Peyer's patch (tissue), 4 donors: ENCODE data around the gene JAZF1. TPM values are rescaled to one million over a fixed set of nuclear protein-coding genes. Genes with fewer than 3 reads are reported as not detected.

ENCODE experiments used
- DNase-seq, 3 donors: peaks; one replicate each; pipeline ENCODE4 v3.0.0-alpha.2; 2017 to 2019
- H3K27ac ChIP-seq, 4 donors: fragments of 200-600 bp; sonication (generic); one replicate each; pipeline ENCODE4 v1.5.1; 2016 to 2019
- H3K27me3 ChIP-seq, 2 donors: fragments of 200-600 bp; sonication (generic); one replicate each; pipeline ENCODE4 v1.5.1; 2019
- H3K36me3 ChIP-seq, 3 donors: fragments of 200-600 bp; sonication (generic); one replicate each; pipeline ENCODE4 v1.5.1; 2016 to 2019
- H3K4me1 ChIP-seq, 4 donors: fragments of 200-600 bp; sonication (generic); one replicate each; pipeline ENCODE4 v1.5.1; 2016 to 2019
- H3K4me3 ChIP-seq, 4 donors: fragments of 200-600 bp; sonication (generic); 1 replicate in 3 of 4; 2 replicates in 1 of 4; pipeline ENCODE4 v1.5.1; 2016 to 2019; ENCODE audit warnings: mild to moderate bottlenecking in 1 of 4
- H3K9me3 ChIP-seq, 4 donors: fragments of 200-600 bp; sonication (generic); one replicate each; pipeline ENCODE4 v1.5.1; 2016 to 2019; ENCODE audit warnings: mild to moderate bottlenecking in 1 of 4
- CTCF ChIP-seq, 6 experiments: fragments of 450-650 bp in 4 of 6; fragments of 200-600 bp in 2 of 6; sonication (generic) in 1 of 6; IDR thresholded peaks; one replicate each; pipeline ENCODE4 v1.5.1; 2017 to 2019; ENCODE audit warnings: antibody characterized with exemption in 6 of 6, mild to moderate bottlenecking in 3 of 6, moderate library complexity in 1 of 6
- POLR2A ChIP-seq, 2 donors: fragments of 450-650 bp; IDR thresholded peaks; one replicate each; pipeline ENCODE4 v1.5.1; 2017; ENCODE audit warnings: antibody characterized with exemption in 2 of 2, mild to moderate bottlenecking in 2 of 2, moderate library complexity in 2 of 2
- total RNA-seq, 4 donors: library from RNA; depleted of rRNA; stranded (reverse); fragments of >200 nt; gene quantifications; one replicate each; pipeline ENCODE4 v1.1.0, GENCODE V29; 2016

JAZF1 gene
- total RNA-seq, 4 donors from 2014 or later, result 1.9 to 15.7 (median 2.6) TPM

GRCh38 chr7:28170701-28171100, 9.9 kb downstream of the JAZF1 start:
- H3K36me3 ChIP-seq, result no peaks in the 10 kb centered on the region
- H3K27me3 ChIP-seq, result no peaks in the 10 kb centered on the region
- H3K4me3 ChIP-seq, result no peak overlapping the region
- H3K27ac ChIP-seq, result no peak overlapping the region
- no peaks in the 10 kb centered on the region for H3K9me3 ChIP-seq
- no peak for TF ChIP-seq POLR2A (IDR thresholded peaks at IDR 0.05)
- H3K4me1 ChIP-seq, result peaks cover 0 to 3% (median 0%) of the 10 kb centered on the region in 4 donors
- no peak for DNase-seq

GRCh38 chr7:28169230-28169629, 11.4 kb downstream of the JAZF1 start:
- no peaks in the 10 kb centered on the region for H3K9me3 ChIP-seq
- H3K4me1 ChIP-seq, result peaks cover 0 to 6% (median 0%) of the 10 kb centered on the region in 4 donors
- no peak for DNase-seq
- no peak overlapping the region for H3K4me3 ChIP-seq
- H3K27me3 ChIP-seq, result no peaks in the 10 kb centered on the region
- no peak overlapping the region for H3K27ac ChIP-seq
- TF ChIP-seq CTCF (IDR thresholded peaks at IDR 0.05), result no peak
- no peak for TF ChIP-seq POLR2A (IDR thresholded peaks at IDR 0.05)
- H3K36me3 ChIP-seq, result no peaks in the 10 kb centered on the region

GRCh38 chr7:28168393-28169158, 12.0 kb downstream of the JAZF1 start:
- H3K36me3 ChIP-seq, result no peaks in the 10 kb centered on the region
- H3K9me3 ChIP-seq, result no peaks in the 10 kb centered on the region
- TF ChIP-seq POLR2A (IDR thresholded peaks at IDR 0.05) (no peak), CTCF (IDR thresholded peaks at IDR 0.05) (no peak)
- no peak overlapping the region for H3K4me3 ChIP-seq
- H3K4me1 ChIP-seq, result peaks cover 0 to 6% (median 0%) of the 10 kb centered on the region in 4 donors
- H3K27me3 ChIP-seq, result no peaks in the 10 kb centered on the region
- DNase-seq, result peak in 2 of 3 donors; percentile 71 to 76
- no peak overlapping the region for H3K27ac ChIP-seq

- H3K36me3 ChIP-seq, result no peaks in the 10 kb centered on the region
- TF ChIP-seq CTCF (IDR thresholded peaks at IDR 0.05), result no peak
- peaks cover 0 to 6% (median 0%) of the 10 kb centered on the region in 4 donors for H3K4me1 ChIP-seq
- H3K9me3 ChIP-seq, result no peaks in the 10 kb centered on the region
- no peak overlapping the region for H3K4me3 ChIP-seq
- no peaks in the 10 kb centered on the region for H3K27me3 ChIP-seq
- H3K27ac ChIP-seq, result no peak overlapping the region
- DNase-seq, result no peak
Measured at GRCh38 chr7:28166982-28167715, 13.4 kb downstream of the JAZF1 start.

GRCh38 chr7:28165961-28166955, 14.3 kb downstream of the JAZF1 start:
- H3K36me3 ChIP-seq, result no peaks in the 10 kb centered on the region
- H3K9me3 ChIP-seq, result no peaks in the 10 kb centered on the region
- TF ChIP-seq CTCF (IDR thresholded peaks at IDR 0.05) (no peak), POLR2A (IDR thresholded peaks at IDR 0.05) (no peak)
- no peak for DNase-seq
- no peak overlapping the region for H3K27ac ChIP-seq
- H3K4me3 ChIP-seq, result no peak overlapping the region
- no peaks in the 10 kb centered on the region for H3K27me3 ChIP-seq
- H3K4me1 ChIP-seq, result peaks cover 0 to 6% (median 0%) of the 10 kb centered on the region in 4 donors
